Fibroblast of pulmonary artery (primary cell): ENCODE measurements around the gene EIF1.

Experiments used
- DNase-seq: peaks from one replicate; pipeline ENCODE4 v3.0.0-alpha.2; 2010; ENCODE audit warnings: low read depth
- H3K4me3 ChIP-seq: replicated peaks from 2 replicates; pipeline ENCODE4 v1.5.1; 2011; ENCODE audit warnings: low read depth, mild to moderate bottlenecking, control low read depth, low read length, moderate library complexity
- TF ChIP-seq, protein P1 (sequence below): IDR thresholded peaks from 2 replicates; pipeline ENCODE4 v1.5.1; 2011; ENCODE audit warnings: mild to moderate bottlenecking, control low read depth, low read length, inconsistent platforms; ENCODE audit errors: missing control alignments

EIF1 gene

DNA sequence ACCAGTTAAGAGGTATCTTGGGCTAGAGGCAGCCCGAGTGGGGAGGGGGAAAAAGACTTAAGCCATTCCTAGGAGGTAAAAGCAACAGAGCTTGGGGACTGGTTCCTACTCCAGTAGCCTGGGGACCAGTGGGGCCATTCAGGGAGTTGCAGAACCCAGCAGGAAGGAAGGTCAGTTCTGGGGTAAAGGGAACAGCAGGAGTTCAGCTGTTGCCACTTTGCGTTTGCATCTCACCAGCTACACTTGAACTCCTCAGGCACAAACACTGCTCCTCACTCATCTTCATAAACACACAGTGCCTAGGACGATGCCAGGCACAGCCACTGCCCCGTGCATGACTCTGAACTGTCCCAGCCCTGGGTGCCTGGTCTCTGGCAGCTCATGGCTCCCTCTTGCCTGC lies 41.8 kb downstream of the EIF1 start:
- no peak overlapping the region for H3K4me3 ChIP-seq
- TF ChIP-seq, protein P1, sequence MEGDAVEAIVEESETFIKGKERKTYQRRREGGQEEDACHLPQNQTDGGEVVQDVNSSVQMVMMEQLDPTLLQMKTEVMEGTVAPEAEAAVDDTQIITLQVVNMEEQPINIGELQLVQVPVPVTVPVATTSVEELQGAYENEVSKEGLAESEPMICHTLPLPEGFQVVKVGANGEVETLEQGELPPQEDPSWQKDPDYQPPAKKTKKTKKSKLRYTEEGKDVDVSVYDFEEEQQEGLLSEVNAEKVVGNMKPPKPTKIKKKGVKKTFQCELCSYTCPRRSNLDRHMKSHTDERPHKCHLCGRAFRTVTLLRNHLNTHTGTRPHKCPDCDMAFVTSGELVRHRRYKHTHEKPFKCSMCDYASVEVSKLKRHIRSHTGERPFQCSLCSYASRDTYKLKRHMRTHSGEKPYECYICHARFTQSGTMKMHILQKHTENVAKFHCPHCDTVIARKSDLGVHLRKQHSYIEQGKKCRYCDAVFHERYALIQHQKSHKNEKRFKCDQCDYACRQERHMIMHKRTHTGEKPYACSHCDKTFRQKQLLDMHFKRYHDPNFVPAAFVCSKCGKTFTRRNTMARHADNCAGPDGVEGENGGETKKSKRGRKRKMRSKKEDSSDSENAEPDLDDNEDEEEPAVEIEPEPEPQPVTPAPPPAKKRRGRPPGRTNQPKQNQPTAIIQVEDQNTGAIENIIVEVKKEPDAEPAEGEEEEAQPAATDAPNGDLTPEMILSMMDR: no peak
- DNase-seq: no peak

DNA sequence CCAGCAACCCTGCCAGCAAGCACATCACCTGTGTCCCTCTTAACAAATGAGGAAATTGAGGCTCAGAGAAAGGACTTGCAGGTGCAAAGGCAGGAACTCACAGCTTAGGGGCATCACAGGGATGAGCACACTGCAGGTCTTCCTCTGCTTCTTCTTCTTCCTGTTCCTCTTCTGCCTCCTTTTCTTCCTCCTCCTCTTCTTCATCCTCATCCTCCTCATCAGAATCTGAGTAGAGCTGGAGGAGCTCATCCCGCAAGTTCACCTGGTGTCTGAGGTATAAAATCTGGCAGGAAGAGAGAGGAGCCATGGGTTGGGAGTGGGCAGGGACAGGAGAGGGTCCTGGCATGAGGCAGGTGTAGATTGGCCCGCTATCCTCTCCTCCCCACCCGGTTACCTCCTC lies 43.2 kb downstream of the EIF1 start:
- TF ChIP-seq, protein P1: no peak
- DNase-seq: no peak
- no peak overlapping the region for H3K4me3 ChIP-seq

DNA sequence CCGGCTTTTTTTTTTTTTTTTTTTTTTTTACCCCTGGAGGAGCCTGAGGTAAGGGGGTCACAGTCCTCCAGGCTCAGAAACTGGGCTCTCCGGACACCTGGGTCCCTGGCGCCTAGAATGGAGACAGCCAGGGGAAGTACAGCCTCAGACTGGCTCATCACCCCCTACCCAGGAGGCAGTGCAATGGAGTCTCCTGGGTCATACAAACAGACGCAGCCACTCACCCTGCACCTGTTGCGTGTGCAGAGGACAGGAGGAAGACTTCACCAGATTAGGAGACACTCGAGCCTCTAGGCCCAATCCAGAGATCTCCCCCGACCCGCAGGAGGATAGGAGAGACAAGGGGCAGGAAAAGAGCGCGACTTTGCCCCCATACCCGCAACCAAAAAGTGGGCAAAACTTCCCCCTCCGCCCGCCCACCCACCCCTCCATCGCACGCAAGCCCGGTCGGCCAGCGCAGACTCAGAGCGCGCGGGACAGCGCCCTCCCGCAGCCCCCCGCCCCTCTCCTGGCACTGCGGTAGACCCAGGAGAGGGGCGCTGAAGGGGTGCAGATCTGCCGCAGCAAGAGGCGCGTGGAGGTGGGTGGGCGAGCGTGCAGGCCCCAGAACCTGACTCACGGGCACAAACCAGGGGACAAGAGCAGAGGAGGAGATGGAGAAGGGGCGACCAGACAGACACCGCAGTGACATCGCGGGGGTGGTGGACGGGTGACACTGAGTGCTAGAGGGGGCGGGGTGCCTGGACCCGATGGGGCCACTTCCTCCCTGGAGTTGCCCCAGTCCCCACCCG lies 44.9 kb downstream of the EIF1 start:
- DNase-seq: no peak
- TF ChIP-seq, protein P1: no peak
- no peak overlapping the region for H3K4me3 ChIP-seq

DNA sequence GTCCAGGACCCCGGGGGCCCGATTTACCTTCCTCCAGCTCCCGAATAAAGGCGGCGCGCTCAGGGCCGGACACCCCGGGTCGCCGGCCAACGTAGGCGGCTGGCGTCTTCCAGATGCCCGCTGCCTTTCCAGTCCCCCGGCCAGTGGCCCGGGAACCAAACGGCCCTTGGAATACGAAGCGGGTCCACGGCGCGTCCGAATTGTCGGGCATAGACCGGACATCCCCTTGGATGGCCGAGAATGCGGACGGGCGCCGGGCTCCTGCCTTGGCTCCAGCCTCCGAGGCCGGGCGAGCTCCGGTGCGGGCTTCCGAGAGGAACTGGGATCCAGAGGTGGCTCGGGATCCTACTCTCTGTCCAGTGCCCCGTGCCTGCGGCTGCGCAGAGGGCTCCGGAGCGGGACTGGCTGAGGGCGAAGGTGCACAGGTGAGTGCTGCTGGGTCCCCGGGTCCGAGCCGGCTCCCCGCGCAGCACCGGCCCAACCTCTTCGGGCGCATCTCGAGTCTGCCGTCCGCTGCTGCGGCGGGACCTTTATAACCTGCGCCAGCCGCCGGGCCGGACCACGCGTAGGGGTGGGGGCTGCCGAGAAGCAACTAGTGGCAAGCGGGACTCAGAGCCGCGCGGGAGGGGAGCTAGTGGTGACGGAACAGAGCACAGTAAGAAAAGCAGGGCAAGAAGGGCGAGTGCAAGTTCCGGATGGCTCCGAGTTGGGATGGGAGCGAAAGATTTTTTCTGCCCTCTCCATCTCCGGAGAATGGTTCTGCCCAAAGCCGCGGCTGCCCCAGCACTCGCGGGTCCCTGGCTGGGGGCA lies 45.7 kb downstream of the EIF1 start, which contains the start of gene HAP1:
Gene HAP1, minus strand, starts transcription at position 505 of the 810 bp plus-strand sequence. Its CDS starts 9 bp downstream, at position 496.
- DNase-seq: peak; percentile 21
- peak within 1 kb of the TSS; percentile 42 for H3K4me3 ChIP-seq
- TF ChIP-seq, protein P1: no peak

DNA sequence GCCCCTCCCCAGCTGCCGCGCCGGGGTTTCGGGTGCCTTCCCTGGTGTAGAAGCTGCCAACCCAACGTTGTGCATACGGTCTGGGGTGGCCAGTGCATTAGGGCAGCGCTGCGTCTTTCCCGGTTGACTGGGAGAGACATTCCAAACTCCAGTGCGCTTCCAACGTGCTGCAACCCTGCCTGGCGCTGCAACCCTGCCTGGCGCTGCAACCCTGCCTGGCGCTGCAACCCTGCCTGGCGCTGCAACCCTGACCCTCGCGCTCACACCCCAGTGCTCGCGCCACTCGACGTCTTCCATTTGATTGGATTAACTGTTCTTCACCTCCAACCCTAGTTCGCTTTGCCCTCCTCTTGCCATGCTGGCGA lies 46.2 kb downstream of the EIF1 start:
- TF ChIP-seq, protein P1: no peak
- peak overlapping the region; percentile 42 for H3K4me3 ChIP-seq
- no peak for DNase-seq

DNA sequence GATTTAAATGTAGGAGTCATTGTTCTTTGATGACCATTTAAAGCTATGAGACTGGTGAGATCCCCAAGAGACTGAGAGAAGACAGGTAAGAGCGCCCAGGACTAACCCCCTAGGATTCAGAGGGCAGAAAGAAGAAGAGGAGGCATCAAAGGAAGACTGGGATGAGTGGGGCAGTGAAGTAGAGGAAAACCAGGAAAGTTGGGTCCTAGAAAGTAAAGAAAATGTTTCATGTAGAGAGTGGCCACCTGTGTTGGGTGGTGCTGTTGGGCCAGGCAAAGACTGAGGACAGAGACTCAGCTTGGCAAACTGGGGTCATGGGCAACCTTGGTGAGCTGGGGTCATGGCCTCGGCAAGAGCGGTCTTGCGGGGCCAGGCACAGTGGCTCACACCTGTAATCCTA lies 47.1 kb downstream of the EIF1 start:
- no peak overlapping the region for H3K4me3 ChIP-seq
- TF ChIP-seq, protein P1: no peak
- DNase-seq: no peak
